ENCODE results near the gene DUT. TPM values are rescaled to one million over a fixed set of nuclear protein-coding genes. Genes with fewer than 3 reads are reported as not detected.

Gene DUT
- total and polyA plus RNA-seq, 4 experiments from 2014 or later: 127 to 178 (median 137) TPM

GRCh38 chr15:48292458-48292857, 38.8 kb upstream of the DUT start:
- POLR2A ChIA-PET (ENCODE audit: partially characterized antibody): no interaction called here
- H3K27me3 ChIP-seq (ENCODE audit: insufficient read depth, low read length): no peaks in the 10 kb centered on the region
- intact Hi-C loops (cut with micrococcal nuclease): no loop called here
- CTCF ChIA-PET (ENCODE audit: partially characterized antibody): no interaction called here
- no peaks in the 10 kb centered on the region for H3K4me1 Mint-ChIP-seq
- peaks cover 0 to 4% (median 0%) of the 10 kb centered on the region in 8 donors for H3K9me3 Mint-ChIP-seq
- no peak overlapping the region for H3K27ac Mint-ChIP-seq
- no peak overlapping the region for H3K27ac ChIP-seq (ENCODE audit: low read depth, low read length)
- no peak overlapping the region for H3K4me3 Mint-ChIP-seq
- peaks cover 0 to 3% of the 10 kb centered on the region in 2 donors for H3K27me3 Mint-ChIP-seq
- H3K36me3 ChIP-seq (ENCODE audit: insufficient read depth, low read length): no peaks in the 10 kb centered on the region
- H3K4me1 ChIP-seq (ENCODE audit: insufficient read depth, low read length): no peaks in the 10 kb centered on the region
- H3K9me3 ChIP-seq (ENCODE audit: control insufficient read depth in 1 of 2, low read length in 2 of 2): no peaks in the 10 kb centered on the region
- H3K4me3 ChIP-seq (ENCODE audit: low read length in 2 of 2): no peak overlapping the region
- no peak for DNase-seq
- no peaks in the 10 kb centered on the region for H3K36me3 Mint-ChIP-seq

GRCh38 chr15:48297668-48298067, 33.6 kb upstream of the DUT start:
- Histone ChIP-seq H3K36me3 (ENCODE audit: insufficient read depth, low read length) (no peaks in the 10 kb centered on the region), H3K27me3 (ENCODE audit: insufficient read depth, low read length) (no peaks in the 10 kb centered on the region), H3K4me1 (ENCODE audit: insufficient read depth, low read length) (no peaks in the 10 kb centered on the region), H3K9me3 (ENCODE audit: control insufficient read depth in 1 of 2, low read length in 2 of 2) (no peaks in the 10 kb centered on the region), H3K27ac (ENCODE audit: low read depth, low read length) (no peak overlapping the region), H3K4me3 (ENCODE audit: low read length in 2 of 2) (no peak overlapping the region)
- Mint-ChIP-seq H3K36me3 (no peaks in the 10 kb centered on the region), H3K27ac (no peak overlapping the region), H3K4me1 (no peaks in the 10 kb centered on the region), H3K9me3 (peaks cover 0 to 4% (median 0%) of the 10 kb centered on the region in 8 donors), H3K27me3 (peaks cover 0 to 3% of the 10 kb centered on the region in 2 donors), H3K4me3 (no peak overlapping the region)
- POLR2A ChIA-PET (ENCODE audit: partially characterized antibody): no interaction called here
- intact Hi-C loops (cut with micrococcal nuclease): no loop called here
- DNase-seq: no peak
- CTCF ChIA-PET (ENCODE audit: partially characterized antibody): interaction anchor here (7.5 kb wide), 1 partner anchor 11 kb away, joined by 58 read pairs; no protein-coding TSS in a partner anchor

- no peaks in the 10 kb centered on the region for H3K4me1 ChIP-seq (ENCODE audit: insufficient read depth, low read length)
- H3K4me3 Mint-ChIP-seq: no peak overlapping the region
- H3K27me3 ChIP-seq (ENCODE audit: insufficient read depth, low read length): no peaks in the 10 kb centered on the region
- no peak overlapping the region for H3K27ac ChIP-seq (ENCODE audit: low read depth, low read length)
- H3K4me3 ChIP-seq (ENCODE audit: low read length in 2 of 2): no peak overlapping the region
- peaks cover 0 to 3% of the 10 kb centered on the region in 2 donors for H3K27me3 Mint-ChIP-seq
- DNase-seq: no peak
- H3K27ac Mint-ChIP-seq: no peak overlapping the region
- ChIA-PET CTCF (ENCODE audit: partially characterized antibody) (interaction anchor here (7.5 kb wide), 1 partner anchor 12 kb away, joined by 58 read pairs; no protein-coding TSS in a partner anchor), POLR2A (ENCODE audit: partially characterized antibody) (no interaction called here)
- no peaks in the 10 kb centered on the region for H3K36me3 ChIP-seq (ENCODE audit: insufficient read depth, low read length)
- H3K36me3 Mint-ChIP-seq: no peaks in the 10 kb centered on the region
- peaks cover 0 to 4% (median 0%) of the 10 kb centered on the region in 8 donors for H3K9me3 Mint-ChIP-seq
- intact Hi-C loops (cut with micrococcal nuclease): no loop called here
- no peaks in the 10 kb centered on the region for H3K9me3 ChIP-seq (ENCODE audit: control insufficient read depth in 1 of 2, low read length in 2 of 2)
- no peaks in the 10 kb centered on the region for H3K4me1 Mint-ChIP-seq
Measured at GRCh38 chr15:48298914-48299313, 32.3 kb upstream of the DUT start.

GRCh38 chr15:48300038-48300437, 31.2 kb upstream of the DUT start:
- H3K36me3 Mint-ChIP-seq: no peaks in the 10 kb centered on the region
- no peak for DNase-seq
- H3K27ac Mint-ChIP-seq: no peak overlapping the region
- POLR2A ChIA-PET (ENCODE audit: partially characterized antibody): no interaction called here
- no peak overlapping the region for H3K4me3 ChIP-seq (ENCODE audit: low read length in 2 of 2)
- H3K4me1 Mint-ChIP-seq: no peaks in the 10 kb centered on the region
- intact Hi-C loops (cut with micrococcal nuclease): no loop called here
- no peak overlapping the region for H3K27ac ChIP-seq (ENCODE audit: low read depth, low read length)
- CTCF ChIA-PET (ENCODE audit: partially characterized antibody): interaction anchor here (1.4 to 7.5 kb wide), 2 partner anchors 13 to 52 kb away, joined by 3 to 58 read pairs; no protein-coding TSS in a partner anchor
- peaks cover 0 to 3% (median 0%) of the 10 kb centered on the region in 8 donors for H3K9me3 Mint-ChIP-seq
- H3K4me3 Mint-ChIP-seq: no peak overlapping the region
- H3K36me3 ChIP-seq (ENCODE audit: insufficient read depth, low read length): no peaks in the 10 kb centered on the region
- no peaks in the 10 kb centered on the region for H3K27me3 ChIP-seq (ENCODE audit: insufficient read depth, low read length)
- H3K4me1 ChIP-seq (ENCODE audit: insufficient read depth, low read length): no peaks in the 10 kb centered on the region
- H3K27me3 Mint-ChIP-seq: peaks cover 0 to 3% of the 10 kb centered on the region in 2 donors
- no peaks in the 10 kb centered on the region for H3K9me3 ChIP-seq (ENCODE audit: control insufficient read depth in 1 of 2, low read length in 2 of 2)

- Histone ChIP-seq H3K27me3 (ENCODE audit: insufficient read depth, low read length) (no peaks in the 10 kb centered on the region), H3K4me1 (ENCODE audit: insufficient read depth, low read length) (no peaks in the 10 kb centered on the region), H3K9me3 (ENCODE audit: control insufficient read depth in 1 of 2, low read length in 2 of 2) (no peaks in the 10 kb centered on the region), H3K36me3 (ENCODE audit: insufficient read depth, low read length) (no peaks in the 10 kb centered on the region), H3K27ac (ENCODE audit: low read depth, low read length) (no peak overlapping the region), H3K4me3 (ENCODE audit: low read length in 2 of 2) (no peak overlapping the region)
- Mint-ChIP-seq H3K4me3 (no peak overlapping the region), H3K4me1 (no peaks in the 10 kb centered on the region), H3K27me3 (peaks cover 0 to 4% of the 10 kb centered on the region in 2 donors), H3K27ac (no peak overlapping the region), H3K36me3 (no peaks in the 10 kb centered on the region), H3K9me3 (no peaks in the 10 kb centered on the region)
- ChIA-PET POLR2A (ENCODE audit: partially characterized antibody) (no interaction called here), CTCF (ENCODE audit: partially characterized antibody) (no interaction called here)
- intact Hi-C loops (cut with micrococcal nuclease): no loop called here
- no peak for DNase-seq
Measured at GRCh38 chr15:48304398-48304797, 26.8 kb upstream of the DUT start.

- Mint-ChIP-seq H3K9me3 (no peaks in the 10 kb centered on the region), H3K27ac (no peak overlapping the region), H3K4me1 (no peaks in the 10 kb centered on the region), H3K27me3 (peaks cover 0 to 4% of the 10 kb centered on the region in 2 donors), H3K36me3 (no peaks in the 10 kb centered on the region), H3K4me3 (no peak overlapping the region)
- ChIA-PET POLR2A (ENCODE audit: partially characterized antibody) (no interaction called here), CTCF (ENCODE audit: partially characterized antibody) (no interaction called here)
- H3K27me3 ChIP-seq (ENCODE audit: insufficient read depth, low read length): no peaks in the 10 kb centered on the region
- no peaks in the 10 kb centered on the region for H3K36me3 ChIP-seq (ENCODE audit: insufficient read depth, low read length)
- no peaks in the 10 kb centered on the region for H3K9me3 ChIP-seq (ENCODE audit: control insufficient read depth in 1 of 2, low read length in 2 of 2)
- H3K4me3 ChIP-seq (ENCODE audit: low read length in 2 of 2): no peak overlapping the region
- no peak overlapping the region for H3K27ac ChIP-seq (ENCODE audit: low read depth, low read length)
- H3K4me1 ChIP-seq (ENCODE audit: insufficient read depth, low read length): no peaks in the 10 kb centered on the region
- intact Hi-C loops (cut with micrococcal nuclease): no loop called here
- no peak for DNase-seq
Measured at GRCh38 chr15:48306639-48307038, 24.6 kb upstream of the DUT start.

- H3K27me3 Mint-ChIP-seq: peaks cover 0 to 4% of the 10 kb centered on the region in 2 donors
- H3K27ac ChIP-seq (ENCODE audit: low read depth, low read length): no peak overlapping the region
- H3K4me1 Mint-ChIP-seq: no peaks in the 10 kb centered on the region
- no peak overlapping the region for H3K4me3 Mint-ChIP-seq
- intact Hi-C loops (cut with micrococcal nuclease): no loop called here
- H3K27ac Mint-ChIP-seq: no peak overlapping the region
- ChIA-PET POLR2A (ENCODE audit: partially characterized antibody) (no interaction called here), CTCF (ENCODE audit: partially characterized antibody) (no interaction called here)
- no peaks in the 10 kb centered on the region for H3K36me3 ChIP-seq (ENCODE audit: insufficient read depth, low read length)
- H3K36me3 Mint-ChIP-seq: no peaks in the 10 kb centered on the region
- H3K4me1 ChIP-seq (ENCODE audit: insufficient read depth, low read length): no peaks in the 10 kb centered on the region
- H3K27me3 ChIP-seq (ENCODE audit: insufficient read depth, low read length): no peaks in the 10 kb centered on the region
- H3K4me3 ChIP-seq (ENCODE audit: low read length in 2 of 2): no peak overlapping the region
- H3K9me3 Mint-ChIP-seq: no peaks in the 10 kb centered on the region
- no peaks in the 10 kb centered on the region for H3K9me3 ChIP-seq (ENCODE audit: control insufficient read depth in 1 of 2, low read length in 2 of 2)
- no peak for DNase-seq
Measured at GRCh38 chr15:48307586-48307985, 23.6 kb upstream of the DUT start.

- CTCF ChIA-PET (ENCODE audit: partially characterized antibody): no interaction called here
Measured at GRCh38 chr15:48309740-48310139, 21.5 kb upstream of the DUT start.

More at GRCh38 chr15:48309740-48310139, 21.5 kb upstream of the DUT start:
- H3K9me3 Mint-ChIP-seq: no peaks in the 10 kb centered on the region
- no peaks in the 10 kb centered on the region for H3K36me3 Mint-ChIP-seq
- peaks cover 2 to 5% of the 10 kb centered on the region in 2 donors for H3K27me3 Mint-ChIP-seq
- no peak overlapping the region for H3K4me3 ChIP-seq (ENCODE audit: low read length in 2 of 2)
- H3K9me3 ChIP-seq (ENCODE audit: control insufficient read depth in 1 of 2, low read length in 2 of 2): no peaks in the 10 kb centered on the region
- H3K27me3 ChIP-seq (ENCODE audit: insufficient read depth, low read length): no peaks in the 10 kb centered on the region
- DNase-seq: no peak
- H3K36me3 ChIP-seq (ENCODE audit: insufficient read depth, low read length): no peaks in the 10 kb centered on the region
- no peak overlapping the region for H3K27ac Mint-ChIP-seq
- POLR2A ChIA-PET (ENCODE audit: partially characterized antibody): no interaction called here
- no peak overlapping the region for H3K27ac ChIP-seq (ENCODE audit: low read depth, low read length)
- no peaks in the 10 kb centered on the region for H3K4me1 ChIP-seq (ENCODE audit: insufficient read depth, low read length)
- H3K4me3 Mint-ChIP-seq: no peak overlapping the region
- intact Hi-C loops (cut with micrococcal nuclease): no loop called here
- H3K4me1 Mint-ChIP-seq: no peaks in the 10 kb centered on the region
